ENCODE results near the gene ISG20L2.

The ISG20L2 gene

GRCh38 chr1:156751451-156751756, 22.8 kb upstream of the ISG20L2 start, which contains the start of gene HDGF:
Gene HDGF (minus strand): TSS chr1:156751675. CDS start chr1:156751429, 246 bp downstream.
- Histone ChIP-seq H3K27me3 (ENCODE audit: control insufficient read depth, insufficient read depth, low read length) (no peaks in the 10 kb centered on the region), H3K36me3 (ENCODE audit: insufficient read depth, low read length) (peaks cover 3% of the 10 kb centered on the region), H3K4me1 (ENCODE audit: control insufficient read depth, insufficient read depth, low read length) (peaks cover 44% of the 10 kb centered on the region), H3K9me3 (replicated peaks; ENCODE audit: low read length) (no peaks in the 10 kb centered on the region), H3K4me3 (ENCODE audit: low read length) (peak within 1 kb of the TSS; percentile 99), H3K4me2 (ENCODE audit: low read length) (peak within 1 kb of the TSS; percentile 98), H3K9ac (ENCODE audit: low read depth, low read length) (peak within 1 kb of the TSS; percentile 99)

GRCh38 chr1:156750711-156751450, 22.3 kb upstream of the ISG20L2 start:
- peaks cover 3% of the 10 kb centered on the region for H3K36me3 ChIP-seq (ENCODE audit: insufficient read depth, low read length)
- peak overlapping the region; percentile 99 for H3K9ac ChIP-seq (ENCODE audit: low read depth, low read length)
- H3K4me3 ChIP-seq (ENCODE audit: low read length): peak overlapping the region; percentile 99
- H3K4me2 ChIP-seq (ENCODE audit: low read length): peak overlapping the region; percentile 98
- no peaks in the 10 kb centered on the region for H3K9me3 ChIP-seq (replicated peaks; ENCODE audit: low read length)
- peaks cover 49% of the 10 kb centered on the region for H3K4me1 ChIP-seq (ENCODE audit: control insufficient read depth, insufficient read depth, low read length)
- H3K27me3 ChIP-seq (ENCODE audit: control insufficient read depth, insufficient read depth, low read length): no peaks in the 10 kb centered on the region

GRCh38 chr1:156750191-156750672, 21.7 kb upstream of the ISG20L2 start:
- Histone ChIP-seq H3K9ac (ENCODE audit: low read depth, low read length) (peak overlapping the region; percentile 99), H3K27me3 (ENCODE audit: control insufficient read depth, insufficient read depth, low read length) (no peaks in the 10 kb centered on the region), H3K4me1 (ENCODE audit: control insufficient read depth, insufficient read depth, low read length) (peaks cover 54% of the 10 kb centered on the region), H3K9me3 (replicated peaks; ENCODE audit: low read length) (no peaks in the 10 kb centered on the region), H3K4me3 (ENCODE audit: low read length) (peak overlapping the region; percentile 99), H3K36me3 (ENCODE audit: insufficient read depth, low read length) (peaks cover 6% of the 10 kb centered on the region), H3K4me2 (ENCODE audit: low read length) (peak overlapping the region; percentile 98)

GRCh38 chr1:156749419-156750118, 21.0 kb upstream of the ISG20L2 start:
- Histone ChIP-seq H3K9ac (ENCODE audit: low read depth, low read length) (peak overlapping the region; percentile 99), H3K9me3 (replicated peaks; ENCODE audit: low read length) (no peaks in the 10 kb centered on the region), H3K27me3 (ENCODE audit: control insufficient read depth, insufficient read depth, low read length) (no peaks in the 10 kb centered on the region), H3K36me3 (ENCODE audit: insufficient read depth, low read length) (peaks cover 13% of the 10 kb centered on the region), H3K4me1 (ENCODE audit: control insufficient read depth, insufficient read depth, low read length) (peaks cover 54% of the 10 kb centered on the region), H3K4me2 (ENCODE audit: low read length) (peak overlapping the region; percentile 98), H3K4me3 (ENCODE audit: low read length) (peak overlapping the region; percentile 99)

GRCh38 chr1:156748670-156749418, 20.3 kb upstream of the ISG20L2 start:
- no peaks in the 10 kb centered on the region for H3K27me3 ChIP-seq (ENCODE audit: control insufficient read depth, insufficient read depth, low read length)
- H3K9ac ChIP-seq (ENCODE audit: low read depth, low read length): peak overlapping the region; percentile 99
- H3K9me3 ChIP-seq (replicated peaks; ENCODE audit: low read length): no peaks in the 10 kb centered on the region
- H3K4me3 ChIP-seq (ENCODE audit: low read length): peak overlapping the region; percentile 99
- peaks cover 54% of the 10 kb centered on the region for H3K4me1 ChIP-seq (ENCODE audit: control insufficient read depth, insufficient read depth, low read length)
- H3K36me3 ChIP-seq (ENCODE audit: insufficient read depth, low read length): peaks cover 16% of the 10 kb centered on the region
- H3K4me2 ChIP-seq (ENCODE audit: low read length): peak overlapping the region; percentile 98

- H3K9me3 ChIP-seq (replicated peaks; ENCODE audit: low read length): no peaks in the 10 kb centered on the region
- H3K4me3 ChIP-seq (ENCODE audit: low read length): peak overlapping the region; percentile 99
- peaks cover 53% of the 10 kb centered on the region for H3K4me1 ChIP-seq (ENCODE audit: control insufficient read depth, insufficient read depth, low read length)
- peaks cover 24% of the 10 kb centered on the region for H3K36me3 ChIP-seq (ENCODE audit: insufficient read depth, low read length)
- H3K9ac ChIP-seq (ENCODE audit: low read depth, low read length): peak overlapping the region; percentile 99
- H3K4me2 ChIP-seq (ENCODE audit: low read length): peak overlapping the region; percentile 98
- no peaks in the 10 kb centered on the region for H3K27me3 ChIP-seq (ENCODE audit: control insufficient read depth, insufficient read depth, low read length)
These were observed 19.4 kb upstream of the ISG20L2 start for GRCh38 chr1:156747742-156748669.

GRCh38 chr1:156746728-156747631, 18.4 kb upstream of the ISG20L2 start:
- Histone ChIP-seq H3K4me3 (ENCODE audit: low read length) (peak overlapping the region; percentile 99), H3K9me3 (replicated peaks; ENCODE audit: low read length) (no peaks in the 10 kb centered on the region), H3K27me3 (ENCODE audit: control insufficient read depth, insufficient read depth, low read length) (no peaks in the 10 kb centered on the region), H3K4me2 (ENCODE audit: low read length) (peak overlapping the region; percentile 98), H3K4me1 (ENCODE audit: control insufficient read depth, insufficient read depth, low read length) (peaks cover 44% of the 10 kb centered on the region), H3K36me3 (ENCODE audit: insufficient read depth, low read length) (peaks cover 30% of the 10 kb centered on the region), H3K9ac (ENCODE audit: low read depth, low read length) (peak overlapping the region; percentile 99)

- peak overlapping the region; percentile 98 for H3K4me2 ChIP-seq (ENCODE audit: low read length)
- H3K4me1 ChIP-seq (ENCODE audit: control insufficient read depth, insufficient read depth, low read length): peaks cover 49% of the 10 kb centered on the region
- no peaks in the 10 kb centered on the region for H3K27me3 ChIP-seq (ENCODE audit: control insufficient read depth, insufficient read depth, low read length)
- H3K4me3 ChIP-seq (ENCODE audit: low read length): peak overlapping the region; percentile 75
- H3K36me3 ChIP-seq (ENCODE audit: insufficient read depth, low read length): peaks cover 36% of the 10 kb centered on the region
- no peaks in the 10 kb centered on the region for H3K9me3 ChIP-seq (replicated peaks; ENCODE audit: low read length)
- H3K9ac ChIP-seq (ENCODE audit: low read depth, low read length): peak overlapping the region; percentile 99
These were observed 17.8 kb upstream of the ISG20L2 start for GRCh38 chr1:156746406-156746727.

GRCh38 chr1:156745881-156746280, 17.3 kb upstream of the ISG20L2 start:
- Histone ChIP-seq H3K9me3 (replicated peaks; ENCODE audit: low read length) (no peaks in the 10 kb centered on the region), H3K9ac (ENCODE audit: low read depth, low read length) (peak overlapping the region; percentile 99), H3K4me3 (ENCODE audit: low read length) (no peak overlapping the region), H3K27me3 (ENCODE audit: control insufficient read depth, insufficient read depth, low read length) (no peaks in the 10 kb centered on the region), H3K4me2 (ENCODE audit: low read length) (peak overlapping the region; percentile 98), H3K36me3 (ENCODE audit: insufficient read depth, low read length) (peaks cover 37% of the 10 kb centered on the region), H3K4me1 (ENCODE audit: control insufficient read depth, insufficient read depth, low read length) (peaks cover 50% of the 10 kb centered on the region)

- no peak overlapping the region for H3K4me3 ChIP-seq (ENCODE audit: low read length)
- H3K27me3 ChIP-seq (ENCODE audit: control insufficient read depth, insufficient read depth, low read length): no peaks in the 10 kb centered on the region
- H3K9ac ChIP-seq (ENCODE audit: low read depth, low read length): peak overlapping the region; percentile 99
- no peaks in the 10 kb centered on the region for H3K9me3 ChIP-seq (replicated peaks; ENCODE audit: low read length)
- H3K4me2 ChIP-seq (ENCODE audit: low read length): no peak overlapping the region
- peaks cover 49% of the 10 kb centered on the region for H3K4me1 ChIP-seq (ENCODE audit: control insufficient read depth, insufficient read depth, low read length)
- peaks cover 39% of the 10 kb centered on the region for H3K36me3 ChIP-seq (ENCODE audit: insufficient read depth, low read length)
These were observed 16.3 kb upstream of the ISG20L2 start for GRCh38 chr1:156744786-156745419.

Measured in skeletal muscle satellite cell (primary cell).